Occipital lobe (tissue), 2 donors: ENCODE measurements around the gene DIAPH2. TPM values are rescaled to one million over a fixed set of nuclear protein-coding genes. Genes with fewer than 3 reads are reported as not detected.

Source experiments
- DNase-seq: peaks from one replicate; lab custom pipeline; 2025; lab: John Stamatoyannopoulos, UW
- total RNA-seq: library from RNA; depleted of rRNA; stranded (reverse); fragments of >200 nt; gene quantifications from one replicate; pipeline ENCODE4 v1.2.3, GENCODE V29; 2014

DIAPH2 gene
- total RNA-seq, 1 donor from 2014 or later, result 18.2 TPM

DNA sequence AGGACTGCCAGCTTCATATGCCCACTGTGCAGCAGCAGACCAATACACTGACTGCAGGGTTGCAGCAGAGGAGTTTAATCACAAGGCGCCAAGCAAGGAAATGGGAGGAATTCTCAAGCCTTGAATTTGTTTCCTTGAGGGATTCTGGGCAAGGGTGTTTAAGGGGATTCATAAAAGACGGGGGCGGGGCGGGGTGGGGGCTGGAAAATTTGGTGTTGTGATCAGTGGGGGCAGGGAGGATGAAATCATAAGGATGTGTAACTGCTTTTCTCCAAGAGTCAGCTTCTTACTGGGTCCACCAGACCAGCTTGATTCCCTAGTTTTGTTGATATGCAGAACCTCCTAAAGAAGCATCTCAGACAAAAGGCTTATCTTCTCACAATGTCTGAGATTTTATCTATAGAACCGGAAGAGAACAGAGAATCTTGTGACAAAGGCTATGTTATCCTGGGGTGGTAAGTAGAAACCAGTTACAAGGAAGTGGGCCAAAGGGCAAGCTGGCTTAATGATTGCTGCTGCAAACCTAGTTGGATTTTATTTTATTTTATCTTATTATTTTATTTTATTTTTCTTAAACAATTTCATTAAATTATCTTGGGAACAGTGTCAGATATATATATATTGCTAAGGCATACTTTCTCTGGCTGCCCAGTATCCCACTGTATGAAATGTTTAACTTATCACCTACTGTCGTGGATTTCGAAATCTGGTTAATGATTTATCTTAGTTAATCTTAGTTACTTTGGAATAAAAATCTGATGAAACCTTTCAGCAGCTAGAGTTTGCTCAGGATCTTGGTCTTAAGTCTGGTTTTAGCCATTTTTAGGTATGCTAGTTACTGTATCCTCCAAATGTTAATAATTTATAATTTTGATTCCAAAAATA is 475.5 kb downstream of the DIAPH2 start:
- no peak for DNase-seq

DNA sequence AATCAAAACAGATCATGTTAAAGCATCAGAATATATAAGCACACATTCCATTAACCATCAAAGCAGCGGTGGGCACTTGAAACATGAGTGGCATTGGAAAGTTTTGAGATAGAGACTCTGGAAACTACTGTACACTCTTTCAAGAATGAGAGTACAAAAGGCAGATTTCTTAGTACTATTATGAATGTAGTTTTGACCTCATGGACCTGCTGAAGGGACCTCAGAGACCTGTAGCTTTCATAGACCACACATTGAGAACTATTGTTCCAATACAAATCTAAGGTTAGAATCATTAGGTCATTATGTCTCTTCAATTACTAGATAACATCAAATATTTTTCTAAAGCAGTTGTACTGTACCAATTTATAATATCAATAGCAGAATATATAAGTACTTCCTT is 482.7 kb downstream of the DIAPH2 start:
- DNase-seq, result no peak

DNA sequence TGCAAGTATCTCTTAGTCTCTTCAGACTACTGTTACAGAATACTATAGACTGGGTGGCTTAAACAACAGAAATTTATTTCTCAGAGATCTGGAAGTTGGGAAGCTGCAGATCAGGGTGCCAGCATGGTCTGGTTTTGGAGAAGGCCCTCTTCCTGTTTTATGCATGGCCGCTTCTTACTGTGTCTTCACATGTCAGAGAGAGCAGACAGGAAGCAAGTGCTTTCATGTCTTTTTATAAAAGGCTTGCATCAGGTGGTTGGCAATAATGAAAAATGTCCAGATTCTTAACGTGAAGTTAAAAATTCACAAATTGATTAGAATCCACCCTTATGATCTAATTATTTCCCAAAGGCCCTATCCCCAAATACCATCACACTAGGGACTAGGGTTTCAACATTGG is 484.0 kb downstream of the DIAPH2 start:
- no peak for DNase-seq

DNA sequence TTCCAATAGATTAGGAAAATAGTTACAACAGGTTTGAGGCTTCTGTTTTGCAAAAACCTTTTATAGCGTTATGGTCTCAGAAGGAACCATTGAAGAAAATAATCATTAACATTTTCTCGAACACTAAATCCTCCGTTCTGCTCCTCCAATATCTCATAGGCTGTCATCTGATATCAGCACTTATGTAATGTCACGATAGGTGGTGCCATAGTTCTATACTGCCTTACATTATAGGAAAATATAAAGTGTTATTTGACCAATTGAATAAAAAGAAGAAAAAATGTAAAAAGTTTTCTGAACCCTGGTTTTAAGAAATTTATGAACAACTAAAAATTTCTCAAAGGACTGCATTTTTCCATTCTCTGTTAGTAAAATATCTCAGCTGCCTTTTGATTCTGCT is 490.5 kb downstream of the DIAPH2 start:
- DNase-seq, result no peak

DNA sequence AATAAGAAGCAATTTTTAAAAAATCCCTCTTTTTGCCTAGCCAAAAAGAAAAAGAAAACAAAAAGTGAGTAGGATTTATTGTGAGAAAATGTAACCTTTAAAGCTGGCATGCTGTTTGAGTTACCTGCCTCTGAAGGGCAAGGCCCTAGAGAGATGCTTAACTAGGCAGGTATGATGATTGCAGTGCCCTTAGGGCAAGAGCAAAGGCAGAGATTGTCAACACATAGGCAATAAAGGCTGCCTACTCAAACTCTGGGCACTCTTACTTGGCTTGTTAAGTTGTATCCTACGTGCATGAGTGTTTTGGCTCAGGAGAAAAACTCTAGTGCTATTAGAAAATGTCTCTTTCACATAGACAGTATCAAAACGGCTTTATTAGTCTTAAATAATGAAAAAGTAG is 505.0 kb downstream of the DIAPH2 start:
- no peak for DNase-seq

DNA sequence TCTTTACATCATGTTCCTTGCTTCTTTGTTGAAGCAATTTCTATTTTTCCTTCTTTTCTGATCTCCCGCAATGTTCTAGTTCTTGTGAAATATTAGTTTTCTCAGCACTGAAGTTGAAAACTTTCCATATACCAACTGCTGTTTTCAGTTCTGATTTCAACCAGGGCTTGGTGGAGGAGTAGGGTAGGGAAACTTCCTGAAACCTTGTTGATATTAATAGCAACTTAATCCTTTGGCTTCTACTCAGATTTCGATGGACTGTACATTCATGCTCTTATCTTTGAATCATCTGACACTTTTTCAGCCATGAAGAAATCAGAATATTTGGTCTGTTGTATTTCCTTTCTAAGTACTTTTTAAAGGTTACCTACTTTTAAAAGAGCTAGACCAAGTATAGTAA is 514.9 kb downstream of the DIAPH2 start:
- DNase-seq, result no peak

DNA sequence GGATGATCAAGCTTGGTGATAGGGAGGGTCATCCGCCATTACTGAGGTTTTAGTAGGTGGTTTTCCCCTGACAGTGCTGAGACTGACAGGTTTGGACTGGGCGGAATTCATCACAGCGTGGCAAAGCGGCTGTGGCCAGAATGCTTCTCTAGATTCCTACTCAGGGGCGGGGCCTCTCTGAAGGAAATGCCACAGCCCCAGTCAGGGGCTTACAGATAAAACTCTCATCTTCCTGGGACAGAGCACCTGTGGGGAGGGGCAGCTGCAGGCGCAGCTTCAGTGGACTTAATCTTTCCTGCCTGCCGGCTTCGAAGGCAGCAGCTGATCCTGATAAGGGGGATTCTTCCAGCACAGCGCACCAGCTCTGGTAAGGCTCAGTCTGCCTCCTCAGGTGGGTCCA is 515.8 kb downstream of the DIAPH2 start:
- no peak for DNase-seq

DNA sequence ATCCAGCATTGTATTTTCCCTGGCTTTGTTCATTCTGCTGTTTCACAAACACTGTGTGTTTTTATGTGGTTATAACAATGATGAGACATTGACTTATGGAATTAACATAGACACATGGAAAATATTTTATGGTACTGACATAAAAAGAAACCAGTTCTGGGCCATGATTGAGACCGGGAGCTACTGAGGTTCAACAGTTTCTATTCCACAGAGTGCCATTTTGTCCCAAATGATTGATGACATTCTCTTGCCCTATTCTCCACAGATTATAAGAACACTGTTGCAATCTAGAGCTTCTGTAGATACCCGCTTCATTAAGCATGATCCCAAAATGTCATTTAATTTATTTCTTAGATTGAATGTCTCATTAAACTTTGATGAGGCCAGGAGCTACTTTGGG is 525.9 kb downstream of the DIAPH2 start:
- no peak for DNase-seq

DNA sequence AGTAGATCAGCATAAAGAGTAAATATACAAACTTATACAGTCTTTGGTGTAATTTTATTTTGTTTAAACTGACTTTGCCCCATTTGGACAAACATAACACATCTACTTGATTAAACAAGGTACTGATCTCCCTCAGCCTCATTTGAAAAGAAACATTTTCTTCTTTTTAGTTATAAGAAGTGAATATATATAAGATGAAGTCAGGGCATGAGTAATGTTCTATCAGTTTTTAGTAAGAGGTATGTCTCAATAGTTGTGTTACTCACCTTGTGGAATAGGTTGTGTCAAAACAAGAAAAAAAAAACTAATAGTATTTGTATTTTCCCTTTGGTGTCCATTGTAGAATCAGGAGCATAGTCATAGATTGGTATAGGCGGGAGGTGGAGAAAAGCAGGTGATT is 526.4 kb downstream of the DIAPH2 start:
- no peak for DNase-seq

DNA sequence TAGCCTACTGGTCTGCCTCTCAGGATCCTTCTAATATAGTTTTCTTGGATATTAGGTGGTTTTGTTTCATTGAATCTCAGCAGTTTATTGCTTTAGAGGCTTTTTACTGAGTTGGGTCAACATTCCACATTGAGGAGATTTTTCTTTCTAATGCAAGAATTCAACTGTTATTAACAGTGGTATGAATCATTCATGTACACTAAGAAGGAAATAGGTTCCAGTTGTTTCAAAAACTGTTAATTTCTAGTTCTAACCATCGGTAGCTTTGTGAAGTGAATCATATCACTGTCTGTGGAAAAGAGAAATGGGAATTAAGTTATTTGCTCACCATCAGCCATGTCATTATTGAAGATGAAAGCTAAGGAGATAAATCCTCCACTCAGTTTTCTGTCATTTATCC is 530.5 kb downstream of the DIAPH2 start:
- DNase-seq, result no peak

DNA sequence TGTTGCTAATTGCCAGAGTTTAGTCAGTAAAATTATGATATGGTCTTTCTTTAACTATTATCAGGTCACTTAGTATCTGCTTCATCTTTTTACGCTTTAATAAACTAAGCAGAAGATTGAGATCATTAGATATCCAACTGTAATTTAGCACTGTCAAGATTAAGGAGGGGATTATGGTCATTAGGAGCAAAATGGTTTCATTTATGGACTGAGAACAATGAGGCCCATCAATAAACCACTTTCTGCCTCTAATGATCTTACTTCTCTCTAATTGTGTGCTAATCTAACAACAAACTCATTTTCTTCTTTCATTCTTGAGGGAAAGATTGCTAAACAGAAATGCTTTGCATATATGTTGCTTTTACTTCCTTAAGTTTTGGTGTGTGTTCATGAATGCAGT is 539.5 kb downstream of the DIAPH2 start:
- DNase-seq, result no peak

DNA sequence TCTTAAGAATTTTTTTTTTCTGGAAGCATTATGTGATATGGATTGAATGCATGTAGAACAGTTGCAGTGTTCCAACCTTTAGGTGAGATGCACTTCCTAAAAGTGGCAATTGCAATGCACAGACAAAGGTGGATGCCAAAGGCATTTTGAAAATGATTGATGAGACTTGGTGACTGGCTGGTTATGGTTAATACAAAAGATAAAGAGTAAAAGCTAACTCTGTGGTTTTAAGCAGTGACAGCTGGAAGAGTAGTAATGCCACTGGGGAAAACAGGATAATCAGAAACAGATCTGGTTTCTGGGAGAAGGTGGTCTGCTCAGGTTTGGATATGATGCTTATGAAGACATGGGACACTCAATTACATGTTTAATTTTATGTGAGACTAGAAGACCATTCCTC is 544.7 kb downstream of the DIAPH2 start:
- no peak for DNase-seq

DNA sequence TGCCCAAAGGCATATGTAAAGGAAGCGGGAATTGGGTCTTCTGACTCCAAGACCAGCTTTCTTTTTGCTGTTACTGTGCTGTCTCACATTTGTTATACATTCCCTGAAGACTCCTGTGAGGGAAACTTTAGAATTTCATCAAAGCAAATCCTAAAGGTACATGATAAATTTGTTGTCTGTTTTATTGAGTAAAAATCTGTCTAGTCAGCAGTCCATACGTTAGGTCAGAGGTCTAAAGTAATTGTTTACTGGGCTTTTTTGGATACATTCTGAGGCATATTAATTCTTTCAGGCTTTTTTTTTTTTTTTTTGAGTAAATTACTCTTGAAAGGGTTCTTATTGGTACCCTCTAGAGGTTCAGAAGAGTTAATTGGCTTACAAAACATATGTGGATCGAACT is 546.3 kb downstream of the DIAPH2 start:
- DNase-seq, result no peak

DNA sequence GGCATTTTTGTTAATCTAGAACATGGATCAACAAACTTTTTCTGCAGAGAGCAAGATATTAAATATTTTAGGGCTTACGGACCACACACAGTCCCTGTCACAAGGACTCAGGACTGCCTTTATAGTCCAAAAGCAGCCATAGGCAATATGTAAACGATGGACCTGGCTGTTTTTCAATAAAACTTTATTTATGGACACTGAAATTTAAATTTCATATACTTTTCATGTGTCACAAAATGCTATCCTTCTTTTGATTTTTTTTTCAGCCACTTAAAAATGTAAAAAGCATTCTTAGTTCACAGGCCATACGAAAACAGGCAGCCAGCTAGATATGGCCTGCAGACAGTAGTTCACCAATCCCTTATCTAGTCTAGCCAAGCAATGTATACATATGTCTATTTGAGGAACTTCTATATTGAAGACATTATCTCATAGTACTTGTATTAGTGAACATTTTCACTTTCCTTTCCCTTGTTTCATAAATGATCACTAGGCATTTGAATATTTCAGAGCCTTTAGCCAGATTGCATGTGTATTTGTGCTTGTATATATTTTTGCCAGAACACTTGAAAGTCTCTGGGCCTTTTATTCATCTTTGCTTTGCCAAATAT is 549.9 kb downstream of the DIAPH2 start:
- no peak for DNase-seq

DNA sequence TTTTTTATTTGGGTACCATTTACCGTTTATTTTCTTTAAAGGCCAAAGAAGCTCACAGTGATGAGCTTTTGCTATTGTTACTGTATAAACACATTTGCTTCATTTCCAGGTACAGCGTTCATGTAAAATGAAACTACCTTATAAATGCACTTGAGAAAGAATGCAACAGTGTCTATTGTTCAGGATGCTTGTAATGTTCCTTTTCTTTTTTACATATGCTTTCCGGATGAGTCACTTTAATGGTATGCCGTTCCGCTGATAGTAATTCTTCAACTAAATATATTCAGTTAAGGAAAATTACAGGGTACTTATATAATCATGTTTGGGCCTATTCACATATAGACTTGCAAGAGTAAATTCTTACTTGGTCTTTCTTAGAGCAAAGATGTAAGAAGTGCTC is 554.0 kb downstream of the DIAPH2 start:
- no peak for DNase-seq

DNA sequence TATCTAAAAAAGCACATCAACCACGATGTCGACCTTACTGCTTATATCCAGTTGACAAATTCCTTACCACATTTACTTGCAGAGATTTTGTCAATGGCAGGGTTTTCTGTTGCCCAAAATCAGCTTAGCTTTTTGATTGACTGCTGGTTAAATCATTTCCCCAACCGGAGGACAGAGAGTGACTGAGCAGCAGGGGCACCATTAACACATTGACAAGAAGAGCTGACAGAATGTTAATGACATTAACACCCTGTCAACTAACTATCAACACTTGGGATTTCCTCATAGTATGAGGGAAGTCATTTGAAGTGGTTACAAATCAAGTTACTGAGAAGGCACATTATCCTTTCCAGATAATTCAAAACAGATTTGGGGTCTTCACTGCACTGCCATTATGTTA is 567.5 kb downstream of the DIAPH2 start:
- no peak for DNase-seq

DNA sequence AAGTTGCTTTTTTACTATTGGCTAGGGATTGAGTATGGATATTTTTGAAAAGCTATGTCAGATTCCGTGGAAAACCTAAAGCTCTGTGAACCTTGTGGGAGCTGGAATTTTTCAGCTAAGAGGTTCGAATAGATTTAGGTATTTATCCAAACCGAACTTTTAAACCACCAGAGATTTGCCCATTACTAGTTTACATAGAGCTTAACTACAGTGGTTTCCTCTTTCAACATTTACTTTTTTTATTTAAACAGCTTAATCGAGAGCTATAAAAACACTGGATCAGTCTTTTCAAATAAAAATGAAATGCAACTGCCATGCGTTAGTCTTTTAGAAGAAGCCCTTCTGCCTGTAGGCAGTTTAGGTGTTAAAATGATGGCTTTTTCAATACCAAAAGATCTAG is 576.0 kb downstream of the DIAPH2 start:
- DNase-seq, result no peak

DNA sequence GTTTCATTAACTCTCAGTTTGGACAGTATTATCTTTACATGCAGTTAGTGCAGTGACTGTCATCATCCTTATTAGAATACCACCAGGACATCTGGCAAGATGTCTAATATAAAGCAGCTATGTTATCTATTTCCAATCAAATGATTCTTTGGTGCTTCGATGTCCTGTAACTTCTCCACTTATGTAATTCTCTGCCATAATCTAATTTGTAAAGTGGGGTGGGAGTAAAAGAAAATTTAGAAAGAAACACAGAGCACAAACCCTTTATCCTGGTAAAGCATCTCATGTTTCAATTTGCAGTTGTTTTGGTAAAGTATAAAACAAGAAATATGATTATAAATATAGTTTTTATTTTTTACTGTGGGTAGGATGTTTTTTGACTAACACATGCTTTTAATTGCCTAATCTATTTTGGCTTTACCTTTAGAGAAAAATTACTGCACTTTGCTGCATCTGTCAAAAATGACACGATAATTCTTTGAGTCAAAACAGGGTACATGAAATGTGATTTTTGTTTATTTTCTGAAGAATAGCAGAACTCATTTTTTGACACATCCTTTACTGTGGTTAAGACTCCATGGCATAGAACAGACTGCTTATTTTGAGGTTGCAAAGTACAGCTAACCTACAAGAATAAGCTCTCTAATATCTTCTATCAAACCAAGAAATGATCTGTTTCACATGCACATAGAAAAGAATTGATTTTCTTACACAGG is 581.9 kb downstream of the DIAPH2 start:
- no peak for DNase-seq

DNA sequence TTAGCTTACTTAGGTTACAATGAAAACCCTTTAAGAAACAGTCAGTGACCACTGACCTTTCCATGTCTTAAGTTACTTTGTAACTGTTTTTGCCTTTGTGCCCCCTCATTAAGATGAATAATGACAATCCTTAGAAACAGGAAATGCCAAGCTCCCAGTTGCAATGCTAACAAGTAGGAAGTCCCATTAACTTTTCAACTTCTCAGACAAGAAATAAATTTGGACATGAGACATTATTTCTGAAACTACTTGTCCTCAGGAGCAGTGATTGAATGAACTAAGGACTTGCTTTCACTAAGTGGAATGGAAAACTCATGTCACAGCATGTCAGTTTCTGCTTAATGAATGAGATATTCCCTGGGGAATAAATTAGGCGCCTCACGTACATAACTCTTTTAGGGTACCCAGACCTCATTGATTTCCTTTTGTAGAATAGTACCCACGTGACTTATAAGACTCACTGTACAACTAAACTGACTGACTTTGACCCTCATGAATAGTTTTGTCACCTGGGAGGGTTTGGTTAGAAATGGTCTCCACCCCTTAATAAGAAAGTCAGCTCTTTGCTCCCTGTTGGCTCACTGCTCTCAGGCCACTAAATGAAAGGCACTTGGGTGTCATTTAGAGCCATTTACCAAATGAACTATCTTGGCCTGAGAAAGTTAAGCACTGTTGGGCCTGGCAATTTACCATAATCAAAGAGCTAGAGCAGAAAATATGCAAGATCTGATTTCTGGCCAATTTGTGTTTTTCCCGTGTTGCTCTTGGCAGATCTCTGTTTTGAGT is 582.9 kb downstream of the DIAPH2 start:
- DNase-seq, result no peak

DNA sequence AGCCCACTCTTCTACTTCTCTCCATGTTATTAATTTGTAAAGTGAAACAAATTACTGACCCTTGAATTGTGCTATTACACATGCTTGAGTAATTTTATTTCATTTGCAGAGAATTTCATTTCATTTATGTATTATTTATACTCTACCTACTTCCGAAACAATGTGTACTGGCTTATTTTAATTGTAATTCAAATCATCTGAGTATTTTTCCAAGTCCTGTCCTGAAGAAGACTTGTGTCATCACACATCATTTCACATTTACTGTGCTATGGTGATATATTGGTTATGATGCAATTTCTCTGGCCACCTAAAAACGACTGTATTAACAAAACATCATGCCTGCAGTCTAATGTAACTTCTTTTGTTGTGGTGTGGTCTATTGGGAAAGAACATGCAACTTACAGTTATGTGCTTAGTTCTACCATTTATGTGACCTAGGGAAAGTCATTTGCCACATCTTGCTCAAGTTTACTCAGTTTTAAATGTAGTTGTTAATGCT is 583.6 kb downstream of the DIAPH2 start:
- no peak for DNase-seq

DNA sequence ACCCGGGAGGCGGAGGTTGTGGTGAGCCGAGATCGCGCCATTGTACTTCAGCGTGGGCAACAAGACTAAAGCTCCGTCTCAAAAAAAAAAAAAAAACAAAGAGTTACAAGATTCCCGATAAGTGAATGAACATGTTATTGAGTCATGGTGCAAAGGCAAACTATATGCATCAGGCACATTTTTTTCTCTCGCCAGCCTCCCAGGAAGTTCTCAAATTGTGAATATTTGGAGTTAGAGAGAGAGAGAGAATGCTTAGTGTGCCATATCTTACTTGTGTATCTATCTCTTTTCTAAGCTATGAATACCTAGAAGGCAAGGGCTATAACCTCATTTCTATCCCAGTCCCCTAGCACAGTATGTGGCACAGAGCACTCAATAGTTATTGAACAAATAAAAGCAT is 599.9 kb downstream of the DIAPH2 start:
- DNase-seq, result no peak

DNA sequence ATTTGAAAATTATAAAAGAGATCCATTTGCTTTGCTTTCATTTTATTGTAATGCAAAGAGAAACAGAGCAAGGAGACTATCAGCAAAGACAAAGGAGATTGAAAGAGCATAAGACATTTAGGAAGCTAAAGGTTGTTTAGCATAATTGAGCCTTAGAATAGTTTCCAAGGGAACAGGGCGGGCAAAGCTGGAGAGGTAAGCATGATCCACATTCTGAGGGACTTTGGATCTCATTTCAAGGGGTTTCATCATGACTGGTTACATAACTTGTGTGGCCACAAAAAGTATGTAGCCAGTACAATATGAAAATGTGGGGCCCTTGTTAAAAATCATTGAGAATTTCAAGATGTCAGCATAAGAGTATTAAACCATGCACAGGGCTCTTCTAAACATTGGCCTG is 605.6 kb downstream of the DIAPH2 start:
- DNase-seq, result no peak
